Globus pallidus (tissue), 1 donor: ENCODE measurements around the gene VEGFA.

ENCODE experiments used
- DNase-seq: peaks from one replicate; pipeline ENCODE4 v3.0.0-alpha.2; 2015; ENCODE audit warnings: low spot score

The VEGFA gene

GRCh38 chr6:43772681-43773049 lies 2.7 kb downstream of the VEGFA start:
- DNase-seq: no peak

DNA sequence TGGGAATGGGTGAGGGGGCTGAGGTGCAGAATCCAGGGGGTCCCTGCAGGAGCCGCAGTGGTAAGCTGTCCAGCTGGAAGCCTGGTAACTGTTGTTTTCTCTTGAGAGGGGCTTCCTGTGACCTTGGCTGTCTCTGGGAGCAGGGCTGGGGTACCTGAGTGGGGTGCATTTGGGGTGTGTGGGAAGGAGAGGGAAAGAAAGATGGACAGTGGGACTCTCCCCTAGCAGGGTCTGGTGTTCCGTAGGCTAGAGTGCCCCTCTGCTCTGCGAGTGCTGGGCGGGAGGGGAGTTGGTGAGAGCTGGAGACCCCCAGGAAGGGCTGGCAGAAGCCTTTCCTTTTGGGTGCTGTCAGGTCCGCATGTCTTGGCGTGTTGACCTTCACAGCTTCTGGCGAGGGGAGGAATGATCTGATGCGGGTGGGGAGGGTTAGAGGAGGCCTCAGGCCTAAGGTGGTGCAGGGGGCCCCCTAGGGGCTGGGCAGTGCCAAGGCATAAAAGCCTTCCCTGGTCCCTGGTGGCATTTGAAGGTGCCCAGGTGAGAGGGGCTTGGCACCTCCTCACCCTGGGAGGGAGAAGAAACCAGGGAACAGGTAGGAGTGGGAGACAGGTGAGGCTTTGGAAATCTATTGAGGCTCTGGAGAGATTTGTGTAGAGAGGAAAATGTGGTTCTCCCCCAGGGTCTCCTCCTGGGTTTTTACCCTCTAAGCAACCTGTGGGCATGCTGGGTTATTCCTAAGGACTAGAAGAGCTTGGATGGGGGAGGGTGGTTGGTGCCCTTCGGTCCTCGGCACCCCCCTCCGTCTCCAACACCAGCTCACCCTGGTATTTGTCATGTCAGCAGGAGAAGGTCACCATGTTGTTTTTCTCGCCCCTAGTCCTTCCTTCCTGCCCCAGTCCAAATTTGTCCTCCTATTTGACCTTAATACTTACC lies 3.3 kb downstream of the VEGFA start:
- DNase-seq: no peak

GRCh38 chr6:43773980-43774775 lies 4.2 kb downstream of the VEGFA start:
- no peak for DNase-seq

GRCh38 chr6:43774776-43775534 lies 4.9 kb downstream of the VEGFA start:
- no peak for DNase-seq

DNA sequence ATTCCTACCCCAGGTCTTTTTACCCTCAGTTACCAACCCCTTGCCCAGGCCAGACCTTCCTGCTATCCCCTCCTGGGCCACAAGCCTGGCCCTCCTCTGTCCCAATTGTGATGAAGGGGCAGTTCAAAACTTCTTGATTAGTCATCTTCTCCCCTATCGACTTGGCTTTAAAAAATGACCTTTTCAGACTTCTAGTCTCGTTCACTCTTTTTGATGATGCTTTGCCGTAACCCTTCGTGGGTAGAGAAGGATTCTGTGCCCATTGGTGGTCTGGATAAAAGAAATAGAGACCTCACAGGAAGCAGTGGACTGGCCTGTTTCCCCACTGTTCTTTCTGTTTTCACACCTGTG lies 5.5 kb downstream of the VEGFA start:
- no peak for DNase-seq

DNA sequence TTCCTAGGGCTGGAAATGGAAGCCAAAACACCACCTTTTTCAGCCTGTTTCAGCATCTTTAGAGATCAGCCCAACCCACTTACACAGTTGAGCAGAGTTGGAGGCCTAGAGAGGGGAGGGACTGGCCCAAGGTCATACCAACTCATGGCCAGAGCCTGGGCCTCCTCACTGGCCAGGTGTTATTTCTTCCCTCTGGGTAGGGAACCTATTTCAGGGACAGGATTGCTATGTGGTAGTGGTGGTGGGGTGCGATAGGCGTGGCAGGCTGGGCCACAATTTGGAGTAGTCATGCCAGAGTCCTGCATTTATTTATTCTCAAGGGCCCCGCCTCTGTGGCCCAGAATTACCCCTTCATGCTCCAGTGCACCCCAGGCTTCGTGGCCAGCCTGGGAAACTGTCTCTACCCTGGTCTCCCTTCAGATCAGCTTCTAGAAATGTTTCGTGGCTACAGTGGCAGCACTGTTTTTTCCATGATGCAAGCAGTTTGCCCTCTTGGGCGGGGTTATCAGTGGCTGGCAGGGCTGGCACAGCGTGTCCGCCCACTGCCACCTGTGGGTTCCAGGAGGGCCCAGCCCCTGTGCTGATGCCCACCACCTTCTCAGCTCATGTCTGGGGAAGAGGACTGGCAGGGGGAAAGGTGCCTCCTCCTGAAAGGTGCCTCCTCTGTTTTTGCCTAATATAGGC lies 6.2 kb downstream of the VEGFA start:
- DNase-seq: no peak

- DNase-seq: no peak
These were observed 7.1 kb downstream of the VEGFA start for GRCh38 chr6:43776799-43777776.

GRCh38 chr6:43778131-43778855 lies 8.3 kb downstream of the VEGFA start:
- DNase-seq: no peak

- DNase-seq: no peak
These were observed 9.2 kb downstream of the VEGFA start for GRCh38 chr6:43778976-43779851.

DNA sequence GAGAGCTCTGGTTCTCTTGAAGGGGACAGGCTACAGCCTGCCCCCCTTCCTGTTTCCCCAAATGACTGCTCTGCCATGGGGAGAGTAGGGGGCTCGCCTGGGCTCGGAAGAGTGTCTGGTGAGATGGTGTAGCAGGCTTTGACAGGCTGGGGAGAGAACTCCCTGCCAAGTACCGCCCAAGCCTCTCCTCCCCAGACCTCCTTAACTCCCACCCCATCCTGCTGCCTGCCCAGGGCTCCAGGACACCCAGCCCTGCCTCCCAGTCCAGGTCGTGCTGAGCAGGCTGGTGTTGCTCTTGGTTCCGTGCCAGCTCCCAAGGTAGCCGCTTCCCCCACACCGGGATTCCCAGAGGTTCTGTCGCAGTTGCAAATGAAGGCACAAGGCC lies 9.8 kb downstream of the VEGFA start:
- no peak for DNase-seq

- no peak for DNase-seq
These were observed 10.3 kb downstream of the VEGFA start for GRCh38 chr6:43780293-43780692.

DNA sequence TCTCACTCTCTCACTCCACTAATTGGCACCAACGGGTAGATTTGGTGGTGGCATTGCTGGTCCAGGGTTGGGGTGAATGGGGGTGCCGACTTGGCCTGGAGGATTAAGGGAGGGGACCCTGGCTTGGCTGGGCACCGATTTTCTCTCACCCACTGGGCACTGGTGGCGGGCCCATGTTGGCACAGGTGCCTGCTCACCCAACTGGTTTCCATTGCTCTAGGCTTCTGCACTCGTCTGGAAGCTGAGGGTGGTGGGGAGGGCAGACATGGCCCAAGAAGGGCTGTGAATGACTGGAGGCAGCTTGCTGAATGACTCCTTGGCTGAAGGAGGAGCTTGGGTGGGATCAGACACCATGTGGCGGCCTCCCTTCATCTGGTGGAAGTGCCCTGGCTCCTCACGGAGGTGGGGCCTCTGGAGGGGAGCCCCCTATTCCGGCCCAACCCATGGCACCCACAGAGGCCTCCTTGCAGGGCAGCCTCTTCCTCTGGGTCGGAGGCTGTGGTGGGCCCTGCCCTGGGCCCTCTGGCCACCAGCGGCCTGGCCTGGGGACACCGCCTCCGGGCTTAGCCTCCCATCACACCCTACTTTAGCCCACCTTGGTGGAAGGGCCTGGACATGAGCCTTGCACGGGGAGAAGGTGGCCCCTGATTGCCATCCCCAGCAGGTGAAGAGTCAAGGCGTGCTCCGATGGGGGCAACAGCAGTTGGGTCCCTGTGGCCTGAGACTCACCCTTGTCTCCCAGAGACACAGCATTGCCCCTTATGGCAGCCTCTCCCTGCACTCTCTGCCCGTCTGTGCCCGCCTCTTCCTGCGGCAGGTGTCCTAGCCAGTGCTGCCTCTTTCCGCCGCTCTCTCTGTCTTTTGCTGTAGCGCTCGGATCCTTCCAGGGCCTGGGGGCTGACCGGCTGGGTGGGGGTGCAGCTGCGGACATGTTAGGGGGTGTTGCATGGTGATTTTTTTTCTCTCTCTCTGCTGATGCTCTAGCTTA lies 11.2 kb downstream of the VEGFA start:
- DNase-seq: no peak

DNA sequence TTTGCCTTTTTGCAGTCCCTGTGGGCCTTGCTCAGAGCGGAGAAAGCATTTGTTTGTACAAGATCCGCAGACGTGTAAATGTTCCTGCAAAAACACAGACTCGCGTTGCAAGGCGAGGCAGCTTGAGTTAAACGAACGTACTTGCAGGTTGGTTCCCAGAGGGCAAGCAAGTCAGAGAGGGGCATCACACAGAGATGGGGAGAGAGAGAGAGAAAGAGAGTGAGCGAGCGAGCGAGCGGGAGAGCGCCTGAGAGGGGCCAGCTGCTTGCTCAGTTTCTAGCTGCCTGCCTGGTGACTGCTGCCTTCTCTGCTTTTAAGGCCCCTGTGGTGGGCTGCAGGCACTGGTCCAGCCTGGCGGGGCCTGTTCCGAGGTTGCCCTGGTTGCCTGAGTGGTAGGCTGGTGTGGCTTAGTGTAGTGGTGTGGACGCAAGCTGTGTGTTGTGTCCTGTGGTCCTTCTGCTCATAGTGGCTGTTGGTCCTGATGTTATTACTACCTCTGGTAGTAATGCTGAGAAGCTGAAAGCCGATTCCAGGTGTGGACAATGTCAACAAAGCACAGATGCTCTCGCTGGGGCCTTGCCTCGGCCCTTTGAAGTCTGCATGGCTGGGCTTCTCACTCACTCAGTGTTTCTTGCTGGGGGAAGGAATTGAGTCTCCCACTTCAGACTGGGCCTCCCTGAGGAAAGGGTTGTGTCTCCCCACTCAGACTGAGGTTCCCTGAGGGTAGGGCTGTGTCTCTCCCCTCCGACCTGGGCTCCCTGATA lies 12.1 kb downstream of the VEGFA start:
- DNase-seq: no peak

- no peak for DNase-seq
These were observed 12.9 kb downstream of the VEGFA start for GRCh38 chr6:43782764-43783513.

DNA sequence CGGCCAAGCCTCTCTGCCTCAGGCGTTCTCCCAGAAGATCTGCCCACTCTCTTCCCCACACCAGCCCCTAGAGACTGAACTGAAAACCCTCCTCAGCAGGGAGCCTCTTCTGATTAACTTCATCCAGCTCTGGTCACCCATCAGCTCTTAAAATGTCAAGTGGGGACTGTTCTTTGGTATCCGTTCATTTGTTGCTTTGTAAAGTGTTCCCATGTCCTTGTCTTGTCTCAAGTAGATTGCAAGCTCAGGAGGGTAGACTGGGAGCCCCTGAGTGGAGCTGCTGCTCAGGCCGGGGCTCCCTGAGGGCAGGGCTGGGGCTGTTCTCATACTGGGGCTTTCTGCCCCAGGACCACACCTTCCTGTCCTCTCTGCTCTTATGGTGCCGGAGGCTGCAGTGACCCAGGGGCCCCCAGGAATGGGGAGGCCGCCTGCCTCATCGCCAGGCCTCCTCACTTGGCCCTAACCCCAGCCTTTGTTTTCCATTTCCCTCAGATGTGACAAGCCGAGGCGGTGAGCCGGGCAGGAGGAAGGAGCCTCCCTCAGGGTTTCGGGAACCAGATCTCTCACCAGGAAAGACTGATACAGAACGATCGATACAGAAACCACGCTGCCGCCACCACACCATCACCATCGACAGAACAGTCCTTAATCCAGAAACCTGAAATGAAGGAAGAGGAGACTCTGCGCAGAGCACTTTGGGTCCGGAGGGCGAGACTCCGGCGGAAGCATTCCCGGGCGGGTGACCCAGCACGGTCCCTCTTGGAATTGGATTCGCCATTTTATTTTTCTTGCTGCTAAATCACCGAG lies 14.2 kb downstream of the VEGFA start:
- DNase-seq: no peak
